GM21360 (cell line): ENCODE results near the gene SYNGAP1.
A peak's percentile ranks its signal among the peaks of the same experiment; 100 is the strongest.
"Not testable (repeated sequence)": the region's sequence is repeated elsewhere in the genome, so short reads cannot be mapped to it uniquely, and the experiment has no call there.

Experiments used
- ATAC-seq: cut with Tn5 transposase; IDR thresholded peaks from one replicate; pipeline ENCODE4 v1.9.1; 2021; ENCODE audit warnings: mild to moderate bottlenecking, moderate library complexity; ENCODE audit not compliant: unreplicated experiment

SYNGAP1 gene

GRCh38 chr6:33419580-33420490, at the start of gene SYNGAP1:
SYNGAP1 (plus strand) TSS chr6:33420065; CDS start chr6:33420265, 200 bp downstream.
- ATAC-seq = no peak

- ATAC-seq = not testable (repeated sequence)
Measured at GRCh38 chr6:33371901-33372300, 48.0 kb upstream of the SYNGAP1 start.

DNA sequence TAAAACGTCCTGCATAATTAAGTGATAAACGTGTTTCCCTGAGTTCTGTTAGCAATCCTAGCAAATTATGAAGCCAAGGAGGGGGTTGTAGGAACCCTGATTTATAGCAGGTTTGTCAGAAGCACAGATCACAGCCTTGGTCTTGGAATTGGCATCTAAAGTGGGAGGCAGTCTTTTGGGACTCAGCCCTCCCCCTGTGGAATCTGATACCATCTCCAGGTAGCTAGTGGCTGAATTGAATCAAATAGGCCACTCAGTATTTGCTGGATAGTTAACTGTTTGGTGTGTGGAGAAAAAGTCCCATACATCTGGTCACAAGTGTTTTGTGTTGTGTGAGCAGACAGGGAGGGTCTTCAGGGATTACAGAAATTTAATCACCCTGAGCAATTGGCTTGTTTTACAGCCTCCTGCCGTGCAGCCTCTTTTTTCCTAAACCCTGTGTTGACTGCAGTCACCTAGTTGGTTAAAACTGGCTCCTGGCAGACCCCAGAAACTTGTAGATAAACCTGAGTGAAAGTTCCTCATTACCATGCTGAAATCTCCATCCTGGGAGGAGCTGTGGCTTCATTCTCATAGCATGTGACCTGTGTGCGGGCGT, 47.2 kb upstream of the SYNGAP1 start:
- no peak for ATAC-seq

DNA sequence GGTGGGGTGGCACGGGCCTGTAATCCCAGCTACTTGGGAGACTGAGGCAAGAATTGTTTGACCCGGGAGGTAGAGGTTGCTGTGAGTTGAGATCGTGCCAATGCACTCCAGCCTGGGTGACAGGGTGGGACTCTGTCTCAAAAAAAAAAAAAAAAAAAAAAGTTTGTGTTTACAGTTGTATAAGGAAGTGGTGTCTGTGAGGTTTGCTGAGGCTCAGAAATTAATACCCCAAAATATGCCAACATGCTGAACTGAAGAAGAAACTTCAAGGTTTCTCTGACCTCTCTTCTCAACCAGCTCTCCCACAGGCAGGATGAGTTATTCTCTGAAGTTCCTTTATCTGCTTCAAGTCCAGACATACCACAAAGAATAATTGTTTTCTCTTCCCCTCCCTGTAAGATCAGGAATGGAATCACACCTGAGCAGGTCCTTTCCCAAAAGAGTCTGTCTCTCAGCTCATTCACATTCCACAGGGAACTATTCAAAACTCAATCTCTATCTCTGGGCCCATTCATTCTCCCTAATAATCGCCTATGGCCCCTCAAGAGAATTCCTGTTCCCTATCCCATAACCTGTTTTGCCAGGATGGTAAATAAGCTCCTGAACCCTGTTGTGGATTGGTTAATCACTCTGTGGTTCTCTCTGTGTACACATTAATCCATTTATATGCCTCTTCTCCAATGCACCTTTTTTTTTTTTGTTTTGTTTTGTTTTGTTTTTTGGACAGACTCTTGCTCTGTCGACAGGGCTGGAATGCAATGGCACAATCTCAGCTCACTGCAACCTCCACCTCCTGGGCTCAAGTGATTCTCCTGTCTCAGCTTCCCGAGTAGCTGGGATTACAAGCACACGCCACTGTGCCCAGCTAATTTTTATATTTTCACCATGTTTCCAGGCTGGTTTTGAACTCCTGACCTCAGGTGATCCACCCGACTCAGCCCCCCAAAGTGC, 45.6 kb upstream of the SYNGAP1 start:
- ATAC-seq = no peak

- ATAC-seq = no peak
Measured at GRCh38 chr6:33375143-33375671, 44.7 kb upstream of the SYNGAP1 start.

DNA sequence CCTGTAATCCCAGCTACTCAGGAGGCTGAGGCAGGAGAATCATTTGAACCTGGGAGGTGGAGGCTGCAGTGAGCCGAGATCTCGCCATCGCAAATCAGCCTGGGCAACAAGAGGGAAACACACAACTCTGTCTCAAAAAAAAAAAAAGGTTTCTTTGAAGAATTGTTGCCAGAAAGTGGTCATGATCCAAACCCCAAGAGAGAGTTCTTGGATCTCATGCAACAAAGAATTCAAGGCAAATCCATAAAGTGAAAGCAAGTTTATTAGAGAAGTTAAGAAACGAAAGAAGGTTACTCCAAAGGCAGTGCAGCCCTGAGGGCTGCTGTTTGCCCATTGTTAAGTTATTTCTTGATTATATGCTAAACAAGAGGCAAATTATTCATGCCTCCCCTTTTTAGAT, 42.7 kb upstream of the SYNGAP1 start:
- ATAC-seq = no peak

GRCh38 chr6:33379184-33379583, 40.7 kb upstream of the SYNGAP1 start:
- not testable (repeated sequence) for ATAC-seq

- no peak for ATAC-seq
Measured at GRCh38 chr6:33380272-33380981, 39.4 kb upstream of the SYNGAP1 start.

DNA sequence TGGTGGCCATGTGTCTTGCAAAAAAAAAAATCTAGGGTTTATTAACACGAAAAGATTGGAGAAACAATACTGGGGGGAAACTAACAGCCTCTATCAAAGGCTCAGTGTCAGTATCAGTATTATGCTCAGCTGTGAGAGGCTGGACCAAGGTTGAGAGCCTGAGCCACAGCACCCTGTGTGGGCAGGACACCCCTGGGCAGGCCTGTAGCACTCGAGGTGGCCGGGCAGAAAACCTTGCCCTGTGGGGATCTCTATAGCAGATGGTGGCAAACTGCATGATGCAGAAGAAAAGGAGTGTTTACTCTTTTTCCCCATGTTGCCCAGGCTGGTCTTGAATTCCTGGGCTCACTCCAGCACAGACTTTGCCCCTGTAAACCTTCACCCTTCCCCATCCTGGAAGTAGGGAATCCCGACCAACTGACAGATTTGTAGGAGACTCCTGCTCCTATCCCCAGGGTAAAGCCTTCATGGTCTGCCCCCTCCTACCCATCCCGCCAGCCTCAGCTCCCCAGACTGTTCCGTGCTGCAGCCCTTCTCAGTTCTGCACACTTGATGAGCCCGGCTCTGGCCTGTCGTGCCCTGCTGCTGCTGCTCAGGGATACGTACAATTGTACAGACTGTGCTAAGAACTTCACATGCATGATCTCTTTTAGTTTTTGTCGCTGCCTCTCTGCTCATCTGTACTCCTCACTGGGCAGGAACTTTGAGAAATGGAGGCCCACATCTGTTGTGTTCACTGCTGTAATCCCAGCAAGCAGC, 36.3 kb upstream of the SYNGAP1 start:
- no peak for ATAC-seq

DNA sequence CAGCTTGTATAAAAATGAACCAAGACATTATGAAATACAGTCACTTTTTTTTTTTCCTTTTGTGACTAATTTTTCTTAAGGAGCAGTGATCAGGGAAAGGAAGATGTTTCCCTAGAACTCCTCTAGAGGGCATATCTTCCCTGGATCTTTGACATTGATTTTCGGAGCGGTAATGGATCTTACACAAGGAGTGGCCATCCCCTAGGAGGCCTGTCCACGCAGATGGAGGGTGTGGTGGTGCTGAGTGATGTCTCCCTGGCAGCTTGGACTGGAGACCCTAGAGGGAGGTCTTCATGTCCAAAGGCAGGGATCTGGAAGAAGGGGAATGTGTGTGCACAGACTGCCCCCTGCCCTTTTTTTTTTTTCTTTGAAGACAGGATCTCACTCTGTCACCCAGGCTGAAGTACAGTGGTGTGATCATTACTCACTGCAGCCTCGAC, 35.3 kb upstream of the SYNGAP1 start:
- no peak for ATAC-seq

DNA sequence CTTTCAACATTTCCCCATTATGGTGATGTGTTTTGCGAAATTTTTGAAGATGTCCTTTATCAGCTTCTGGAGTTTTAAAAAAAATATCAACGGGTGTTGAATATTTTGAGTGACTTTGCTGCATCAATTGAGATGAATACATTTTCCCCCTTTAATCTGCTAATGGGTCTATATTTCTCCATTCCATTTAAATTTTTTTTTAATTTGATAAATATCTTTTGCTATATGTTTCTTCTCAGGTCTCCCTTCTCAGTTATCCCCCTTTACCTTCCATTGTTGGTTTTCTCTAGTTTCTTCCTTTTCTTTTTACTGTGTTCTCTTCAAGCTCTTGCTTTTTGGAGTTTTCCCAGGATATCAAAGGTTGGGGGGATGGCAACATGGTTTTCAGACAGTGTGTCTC, 29.7 kb upstream of the SYNGAP1 start:
- no peak for ATAC-seq

GRCh38 chr6:33390767-33391277, 29.0 kb upstream of the SYNGAP1 start:
- peak; percentile 2 for ATAC-seq

DNA sequence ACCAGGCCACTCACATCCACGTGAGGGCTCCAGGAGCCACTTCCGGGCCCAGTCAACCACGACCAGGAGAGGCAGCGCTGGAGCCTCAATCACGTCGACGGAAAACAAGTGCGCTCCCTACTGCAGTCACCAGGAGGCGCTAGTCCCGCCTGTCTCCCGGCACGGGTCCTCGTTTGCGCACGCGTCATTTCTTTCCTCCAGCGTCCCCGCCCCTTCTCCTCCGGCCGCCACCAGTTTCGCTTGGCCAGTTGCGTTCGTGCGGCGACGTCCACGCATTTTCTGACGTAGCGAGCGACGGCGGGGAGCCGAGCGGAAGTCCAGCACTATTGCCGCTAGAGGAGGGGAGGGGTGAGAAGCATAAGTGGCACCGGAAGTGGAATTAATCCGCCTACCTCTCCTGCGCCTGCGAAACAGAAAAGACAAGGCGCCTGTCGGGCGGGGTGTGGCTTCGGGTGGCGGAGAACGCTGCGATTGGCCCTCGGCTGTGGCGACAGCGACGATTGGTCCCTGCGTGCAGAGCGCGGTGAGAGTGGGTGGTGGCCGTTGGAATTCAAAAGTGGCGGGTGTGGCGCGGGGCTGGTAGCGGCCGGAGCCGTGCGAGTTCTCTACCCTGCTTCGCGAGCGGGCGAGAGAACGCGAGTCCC, 28.5 kb upstream of the SYNGAP1 start, which contains the start of gene KIFC1:
KIFC1 (plus strand) TSS at position 546 of the 644 bp plus-strand sequence. CDS start 163 bp downstream, outside the sequence.
- peak; percentile 78 for ATAC-seq

DNA sequence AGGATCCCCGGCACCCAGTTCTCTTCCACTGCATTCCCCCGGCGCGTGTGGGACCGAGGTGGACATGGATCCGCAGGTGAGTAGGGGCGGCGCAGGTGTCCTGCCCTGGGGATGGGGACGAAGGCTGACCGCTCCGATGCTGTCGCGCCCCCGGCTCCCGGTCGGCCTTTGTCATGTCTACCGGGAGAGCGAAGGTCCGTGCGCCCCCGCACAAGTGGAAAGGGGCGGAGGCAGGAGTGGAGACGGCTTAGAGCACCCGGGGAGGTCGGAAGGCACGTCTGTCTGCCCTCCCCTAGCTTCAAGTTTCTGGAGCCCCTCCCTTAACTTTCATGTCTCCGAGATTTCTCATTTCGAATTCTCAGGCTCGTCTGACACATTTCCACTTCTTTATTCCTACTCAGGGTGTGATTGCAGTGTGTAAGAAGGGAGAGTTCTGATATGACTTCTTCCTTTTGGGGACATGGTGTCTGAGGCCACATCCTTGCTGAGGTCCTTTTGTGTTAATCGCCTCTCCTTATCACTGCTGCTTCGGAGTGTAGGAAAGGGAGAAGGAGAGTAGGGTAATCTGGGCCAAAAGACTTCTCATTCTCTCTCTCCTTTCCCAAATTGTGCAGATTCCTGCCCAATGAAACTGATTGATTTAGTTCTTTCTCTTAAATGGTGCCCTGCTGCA, 27.8 kb upstream of the SYNGAP1 start:
- ATAC-seq = no peak

- ATAC-seq = no peak
Measured at GRCh38 chr6:33392595-33392948, 27.3 kb upstream of the SYNGAP1 start.

- no peak for ATAC-seq
Measured at GRCh38 chr6:33392979-33393378, 26.9 kb upstream of the SYNGAP1 start.

- no peak for ATAC-seq
Measured at GRCh38 chr6:33397541-33397940, 22.3 kb upstream of the SYNGAP1 start.

- ATAC-seq = not testable (repeated sequence)
Measured at GRCh38 chr6:33398601-33399000, 21.3 kb upstream of the SYNGAP1 start.
